ENCODE measurements around the gene OR5M11.

The OR5M11 gene

DNA sequence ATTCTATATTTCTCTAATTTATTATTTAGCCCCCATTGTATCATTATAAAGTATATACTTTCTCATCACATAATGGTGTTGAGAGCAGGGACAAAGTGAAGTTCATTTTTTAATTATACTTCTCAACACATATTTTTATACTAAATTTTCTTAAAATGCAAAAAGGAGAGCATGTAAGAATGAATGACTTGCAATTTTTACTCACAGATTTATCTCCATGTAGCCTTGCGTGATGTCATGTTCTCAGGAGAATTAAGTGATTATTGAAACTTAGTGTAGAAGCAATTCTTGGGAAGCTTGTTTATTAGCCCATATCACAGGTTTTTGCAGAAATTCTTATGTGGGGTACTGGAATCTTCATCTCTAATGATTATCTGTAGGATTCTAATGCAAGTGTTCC, 682 bp upstream of the OR5M11 start:
- Histone ChIP-seq H3K4me3 (ENCODE audit: low read depth, low read length) (no peak overlapping the region), H3K4me1 (no peaks in the 10 kb centered on the region), H3K79me2 (no peaks in the 10 kb centered on the region), H3K27ac (no peak overlapping the region), H2AFZ (no peak overlapping the region), H3K27me3 (ENCODE audit: control insufficient read depth, insufficient read depth, low read length) (no peaks in the 10 kb centered on the region), H3K9ac (no peak overlapping the region), H3K9me3 (ENCODE audit: control insufficient read depth, low read length) (no peaks in the 10 kb centered on the region), H3K36me3 (ENCODE audit: control insufficient read depth, insufficient read depth, low read length) (no peaks in the 10 kb centered on the region), H3K4me2 (ENCODE audit: low read length) (no peak overlapping the region)
- TF ChIP-seq, protein P1, sequence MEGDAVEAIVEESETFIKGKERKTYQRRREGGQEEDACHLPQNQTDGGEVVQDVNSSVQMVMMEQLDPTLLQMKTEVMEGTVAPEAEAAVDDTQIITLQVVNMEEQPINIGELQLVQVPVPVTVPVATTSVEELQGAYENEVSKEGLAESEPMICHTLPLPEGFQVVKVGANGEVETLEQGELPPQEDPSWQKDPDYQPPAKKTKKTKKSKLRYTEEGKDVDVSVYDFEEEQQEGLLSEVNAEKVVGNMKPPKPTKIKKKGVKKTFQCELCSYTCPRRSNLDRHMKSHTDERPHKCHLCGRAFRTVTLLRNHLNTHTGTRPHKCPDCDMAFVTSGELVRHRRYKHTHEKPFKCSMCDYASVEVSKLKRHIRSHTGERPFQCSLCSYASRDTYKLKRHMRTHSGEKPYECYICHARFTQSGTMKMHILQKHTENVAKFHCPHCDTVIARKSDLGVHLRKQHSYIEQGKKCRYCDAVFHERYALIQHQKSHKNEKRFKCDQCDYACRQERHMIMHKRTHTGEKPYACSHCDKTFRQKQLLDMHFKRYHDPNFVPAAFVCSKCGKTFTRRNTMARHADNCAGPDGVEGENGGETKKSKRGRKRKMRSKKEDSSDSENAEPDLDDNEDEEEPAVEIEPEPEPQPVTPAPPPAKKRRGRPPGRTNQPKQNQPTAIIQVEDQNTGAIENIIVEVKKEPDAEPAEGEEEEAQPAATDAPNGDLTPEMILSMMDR (IDR thresholded peaks at IDR 0.05): no peak

DNA sequence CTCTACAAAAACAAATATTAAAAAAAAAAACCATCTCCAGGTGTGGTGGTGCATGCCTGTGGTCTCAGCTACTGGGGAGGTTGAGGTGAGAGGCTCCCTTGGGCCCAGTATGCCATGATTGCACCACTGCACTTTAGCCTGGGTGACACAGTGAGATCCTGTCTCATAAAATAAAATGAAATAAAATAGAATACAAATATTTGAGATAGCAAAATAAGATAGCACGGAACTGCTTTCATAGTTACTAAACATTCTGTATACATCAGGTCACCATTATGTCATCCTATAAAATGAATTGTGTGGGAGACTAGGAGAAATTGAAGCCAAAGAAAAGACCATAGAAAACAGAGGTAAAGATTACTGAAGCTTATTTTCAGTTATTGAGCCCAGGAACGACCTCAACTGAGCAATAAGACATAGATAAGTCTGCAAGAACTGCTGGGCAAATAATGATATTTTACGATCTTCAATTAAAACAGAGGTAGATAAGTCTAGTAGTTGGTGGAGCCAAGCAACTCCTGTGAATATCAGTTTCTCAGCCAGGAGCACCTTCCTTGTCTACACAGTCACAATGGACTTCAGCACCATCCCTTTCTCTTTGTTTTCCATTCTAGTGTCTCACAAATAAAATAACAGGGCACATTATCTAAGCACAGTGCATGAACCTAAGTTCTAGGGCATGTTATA, 9.9 kb downstream of the OR5M11 start:
- H3K27ac ChIP-seq: no peak overlapping the region
- no peaks in the 10 kb centered on the region for H3K79me2 ChIP-seq
- TF ChIP-seq, protein P1 (IDR thresholded peaks at IDR 0.05): no peak
- no peaks in the 10 kb centered on the region for H3K27me3 ChIP-seq (ENCODE audit: control insufficient read depth, insufficient read depth, low read length)
- H3K9ac ChIP-seq: no peak overlapping the region
- H3K4me3 ChIP-seq (ENCODE audit: low read depth, low read length): no peak overlapping the region
- H3K36me3 ChIP-seq (ENCODE audit: control insufficient read depth, insufficient read depth, low read length): no peaks in the 10 kb centered on the region
- no peaks in the 10 kb centered on the region for H3K4me1 ChIP-seq
- no peak overlapping the region for H2AFZ ChIP-seq
- H3K9me3 ChIP-seq (ENCODE audit: control insufficient read depth, low read length): no peaks in the 10 kb centered on the region
- no peak overlapping the region for H3K4me2 ChIP-seq (ENCODE audit: low read length)

DNA sequence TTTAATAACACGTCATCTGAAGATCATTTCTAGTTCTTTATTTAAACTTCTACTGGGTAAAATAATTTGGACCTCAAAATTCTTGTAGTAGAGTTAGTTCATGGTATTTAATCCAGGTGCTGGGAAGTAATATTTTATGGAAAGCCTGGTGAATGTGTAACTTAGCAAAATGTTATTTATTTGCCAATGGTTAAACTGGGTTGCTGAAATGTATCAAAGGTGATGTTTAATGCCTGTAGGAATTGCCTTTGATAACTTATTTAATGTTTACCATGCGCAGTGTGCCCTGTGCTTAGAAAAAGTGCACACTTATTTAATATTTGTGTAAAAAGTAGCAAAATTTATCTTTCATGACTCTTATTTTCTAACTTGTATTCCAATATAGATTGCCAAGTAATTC, 11.2 kb downstream of the OR5M11 start:
- TF ChIP-seq, protein P1 (IDR thresholded peaks at IDR 0.05): no peak
- H2AFZ ChIP-seq: no peak overlapping the region

DNA sequence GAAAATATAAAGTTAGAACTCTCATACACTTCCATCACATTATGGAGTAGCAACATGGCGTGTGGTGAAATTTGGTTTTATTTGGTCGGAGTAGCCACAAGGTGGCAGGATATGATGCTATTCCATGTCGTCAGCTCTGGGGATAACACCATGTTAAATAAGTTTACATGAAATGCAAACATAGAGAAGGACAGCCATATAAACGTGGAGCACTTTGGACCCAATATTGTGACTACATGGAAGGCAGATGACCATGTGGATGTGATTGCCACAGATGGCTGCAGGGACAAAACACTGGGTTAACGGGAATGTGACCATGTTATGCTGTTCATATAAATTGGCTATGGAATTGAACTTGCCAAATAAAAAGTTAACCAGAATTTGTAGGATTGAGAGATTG, 21.0 kb downstream of the OR5M11 start:
- Histone ChIP-seq H3K79me2 (no peaks in the 10 kb centered on the region), H3K27ac (no peak overlapping the region), H3K9me3 (ENCODE audit: control insufficient read depth, low read length) (no peaks in the 10 kb centered on the region), H3K4me1 (no peaks in the 10 kb centered on the region), H3K27me3 (ENCODE audit: control insufficient read depth, insufficient read depth, low read length) (no peaks in the 10 kb centered on the region), H3K4me2 (ENCODE audit: low read length) (no peak overlapping the region), H3K9ac (no peak overlapping the region), H3K36me3 (ENCODE audit: control insufficient read depth, insufficient read depth, low read length) (no peaks in the 10 kb centered on the region), H2AFZ (no peak overlapping the region), H3K4me3 (ENCODE audit: low read depth, low read length) (no peak overlapping the region)
- TF ChIP-seq, protein P1 (IDR thresholded peaks at IDR 0.05): no peak

More for the DNA sequence above, 11.2 kb downstream of the OR5M11 start:
- Histone ChIP-seq H3K4me2 (ENCODE audit: low read length) (no peak overlapping the region), H3K9ac (no peak overlapping the region), H3K36me3 (ENCODE audit: control insufficient read depth, insufficient read depth, low read length) (no peaks in the 10 kb centered on the region), H3K4me1 (no peaks in the 10 kb centered on the region), H3K9me3 (ENCODE audit: control insufficient read depth, low read length) (no peaks in the 10 kb centered on the region), H3K79me2 (no peaks in the 10 kb centered on the region), H3K4me3 (ENCODE audit: low read depth, low read length) (no peak overlapping the region), H3K27ac (no peak overlapping the region), H3K27me3 (ENCODE audit: control insufficient read depth, insufficient read depth, low read length) (no peaks in the 10 kb centered on the region)

DNA sequence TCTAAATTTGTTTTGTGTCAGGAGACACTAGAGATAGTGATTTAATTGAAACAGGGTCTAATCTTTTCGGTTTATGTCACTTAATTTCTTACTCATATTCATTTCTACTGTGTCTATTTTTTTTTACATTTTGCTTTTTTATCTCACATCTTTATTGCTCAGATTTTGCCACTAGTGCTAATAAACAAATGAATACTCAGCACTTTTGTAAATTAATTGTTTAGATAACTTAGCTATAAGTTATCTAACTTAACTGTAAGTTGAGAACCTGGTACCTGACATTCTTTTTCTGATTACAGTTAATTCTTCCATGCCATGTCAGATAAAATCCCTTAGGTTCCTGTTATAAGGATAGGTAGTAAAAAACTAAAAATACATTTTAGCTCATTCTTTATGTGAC, 29.8 kb downstream of the OR5M11 start:
- TF ChIP-seq, protein P1 (IDR thresholded peaks at IDR 0.05): no peak
- H3K27ac ChIP-seq: no peak overlapping the region
- H3K4me1 ChIP-seq: no peaks in the 10 kb centered on the region
- no peak overlapping the region for H3K9ac ChIP-seq
- no peaks in the 10 kb centered on the region for H3K9me3 ChIP-seq (ENCODE audit: control insufficient read depth, low read length)
- H3K4me3 ChIP-seq (ENCODE audit: low read depth, low read length): no peak overlapping the region
- no peaks in the 10 kb centered on the region for H3K27me3 ChIP-seq (ENCODE audit: control insufficient read depth, insufficient read depth, low read length)
- no peaks in the 10 kb centered on the region for H3K79me2 ChIP-seq
- no peaks in the 10 kb centered on the region for H3K36me3 ChIP-seq (ENCODE audit: control insufficient read depth, insufficient read depth, low read length)
- H2AFZ ChIP-seq: no peak overlapping the region
- H3K4me2 ChIP-seq (ENCODE audit: low read length): no peak overlapping the region

All from parathyroid adenoma (tissue), 2 donors.